Measurements from ENCODE around the gene SECISBP2L.

- TF ChIP-seq, protein P1, sequence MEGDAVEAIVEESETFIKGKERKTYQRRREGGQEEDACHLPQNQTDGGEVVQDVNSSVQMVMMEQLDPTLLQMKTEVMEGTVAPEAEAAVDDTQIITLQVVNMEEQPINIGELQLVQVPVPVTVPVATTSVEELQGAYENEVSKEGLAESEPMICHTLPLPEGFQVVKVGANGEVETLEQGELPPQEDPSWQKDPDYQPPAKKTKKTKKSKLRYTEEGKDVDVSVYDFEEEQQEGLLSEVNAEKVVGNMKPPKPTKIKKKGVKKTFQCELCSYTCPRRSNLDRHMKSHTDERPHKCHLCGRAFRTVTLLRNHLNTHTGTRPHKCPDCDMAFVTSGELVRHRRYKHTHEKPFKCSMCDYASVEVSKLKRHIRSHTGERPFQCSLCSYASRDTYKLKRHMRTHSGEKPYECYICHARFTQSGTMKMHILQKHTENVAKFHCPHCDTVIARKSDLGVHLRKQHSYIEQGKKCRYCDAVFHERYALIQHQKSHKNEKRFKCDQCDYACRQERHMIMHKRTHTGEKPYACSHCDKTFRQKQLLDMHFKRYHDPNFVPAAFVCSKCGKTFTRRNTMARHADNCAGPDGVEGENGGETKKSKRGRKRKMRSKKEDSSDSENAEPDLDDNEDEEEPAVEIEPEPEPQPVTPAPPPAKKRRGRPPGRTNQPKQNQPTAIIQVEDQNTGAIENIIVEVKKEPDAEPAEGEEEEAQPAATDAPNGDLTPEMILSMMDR (conservative IDR thresholded peaks at IDR 0.05): no peak
- no peak for TF ChIP-seq EZH2 (IDR thresholded peaks at IDR 0.05; ENCODE audit: low read depth)
Measured at GRCh38 chr15:49093252-49094105, 47.2 kb upstream of the SECISBP2L start.
